UCSD-AML1 (cell line): ENCODE data around the gene RPRD1B.
"Not testable (repeated sequence)": the region's sequence is repeated elsewhere in the genome, so short reads cannot be mapped to it uniquely, and the experiment has no call there.

Experiments
- DNase-seq: peaks from one replicate; lab custom pipeline; 2025; ENCODE audit not compliant: unreplicated experiment; lab: John Stamatoyannopoulos, UW

RPRD1B gene

DNA sequence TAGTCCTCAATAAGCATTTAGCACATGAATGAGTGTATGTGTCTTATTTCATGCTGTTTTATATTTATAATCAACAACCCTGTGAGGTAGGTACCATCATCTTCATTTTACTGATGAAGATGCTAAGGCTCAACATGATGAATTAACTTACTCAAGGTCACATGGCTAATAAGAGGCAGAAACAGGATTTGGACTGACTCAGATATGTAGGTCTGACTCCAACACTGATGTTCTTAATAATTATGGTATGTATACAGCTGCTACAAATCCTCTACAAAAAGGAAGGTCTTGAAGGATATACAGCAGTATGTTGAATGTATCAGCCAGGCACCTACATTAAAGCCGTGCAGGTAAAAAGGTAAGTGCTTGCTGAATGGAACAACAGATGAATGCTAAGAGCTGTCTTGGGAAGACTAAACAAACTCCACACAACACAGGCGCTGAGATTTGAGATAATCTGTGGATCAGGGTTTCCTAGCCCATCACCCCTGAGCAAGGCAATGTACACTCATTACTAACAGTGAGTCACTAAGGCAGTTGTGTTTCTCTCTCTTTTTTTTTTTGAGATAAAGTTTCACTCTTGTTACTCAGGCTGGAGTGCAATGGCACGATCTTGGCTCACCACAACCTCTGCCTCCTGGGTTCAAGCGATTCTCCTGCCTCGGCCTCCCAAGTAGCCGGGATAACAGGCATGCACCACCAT is 32.2 kb upstream of the RPRD1B start:
- DNase-seq, result no peak

DNA sequence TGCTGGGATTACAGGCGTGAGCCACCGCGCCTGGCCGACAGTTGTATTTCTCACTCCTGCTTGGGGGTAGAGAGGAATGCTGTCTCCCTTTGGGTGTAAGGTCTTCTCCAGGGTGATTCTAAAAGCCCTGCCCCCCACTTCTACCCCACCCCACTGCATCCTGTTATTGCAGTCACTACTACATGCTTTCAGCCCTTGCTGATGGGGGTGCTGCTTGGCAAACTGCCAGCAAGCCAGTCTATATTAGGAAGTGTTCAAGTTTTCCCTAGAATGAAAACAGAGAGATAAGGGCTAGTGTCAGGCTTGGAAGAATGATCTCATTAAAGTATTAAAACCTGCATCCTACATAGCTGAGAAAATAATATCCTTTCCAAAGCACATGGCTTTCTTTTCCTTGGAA is 31.6 kb upstream of the RPRD1B start:
- DNase-seq, result no peak

DNA sequence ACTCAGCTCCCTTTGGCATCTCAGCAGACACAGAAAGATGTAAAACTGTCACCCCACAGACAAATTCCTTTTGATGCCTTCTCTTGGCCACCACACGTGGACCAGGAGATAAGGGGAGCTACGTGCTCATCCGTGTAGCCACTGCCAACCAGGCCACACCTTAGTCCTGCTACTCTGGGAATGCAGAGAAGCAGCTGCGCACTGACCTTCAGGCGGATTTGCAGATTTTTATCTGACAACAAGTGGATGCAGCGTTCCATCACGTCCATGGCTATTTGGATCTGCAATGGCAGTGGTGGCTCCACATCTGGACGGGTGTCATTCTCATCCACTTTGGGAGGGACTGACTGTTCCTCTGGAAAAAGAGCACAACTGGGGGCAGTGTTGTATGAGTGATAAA is 31.1 kb upstream of the RPRD1B start:
- no peak for DNase-seq

DNA sequence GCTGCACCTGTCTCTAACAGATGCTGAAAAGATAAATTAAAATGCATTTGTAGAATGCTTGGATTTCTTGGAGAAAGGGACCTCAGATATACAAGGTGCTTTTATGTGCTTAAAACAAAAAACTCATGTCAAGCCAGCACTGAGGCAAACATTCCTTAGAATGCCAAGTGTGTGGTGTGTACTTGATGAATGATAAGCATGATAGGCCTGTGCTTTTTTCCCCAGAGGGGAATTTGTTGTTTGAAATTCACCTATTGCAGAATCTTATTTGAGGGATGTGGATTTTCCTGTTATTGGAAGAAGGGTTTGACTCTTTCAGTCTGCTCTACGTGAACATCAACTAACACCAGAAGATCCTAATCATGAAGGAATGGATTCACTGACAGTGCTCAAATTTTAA is 29.1 kb upstream of the RPRD1B start:
- no peak for DNase-seq

DNA sequence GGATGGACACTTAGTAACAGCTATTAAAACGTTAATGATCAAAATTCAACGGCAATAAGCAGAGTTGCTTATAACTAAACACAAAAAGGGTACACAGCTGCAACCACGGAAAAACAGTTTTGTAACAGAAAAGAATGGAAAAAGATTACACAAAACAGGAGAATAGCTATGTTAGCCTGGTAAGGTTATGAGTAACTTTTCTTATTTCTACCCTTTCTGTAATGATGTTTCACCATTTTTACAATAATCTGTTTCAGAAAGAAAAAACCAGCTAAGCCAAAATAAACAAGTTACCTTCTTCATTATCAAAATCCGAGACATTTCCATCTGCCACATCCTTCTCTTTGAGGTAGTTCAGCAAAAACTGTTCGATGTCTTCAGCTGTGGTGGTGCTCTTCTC is 27.6 kb upstream of the RPRD1B start:
- no peak for DNase-seq

DNA sequence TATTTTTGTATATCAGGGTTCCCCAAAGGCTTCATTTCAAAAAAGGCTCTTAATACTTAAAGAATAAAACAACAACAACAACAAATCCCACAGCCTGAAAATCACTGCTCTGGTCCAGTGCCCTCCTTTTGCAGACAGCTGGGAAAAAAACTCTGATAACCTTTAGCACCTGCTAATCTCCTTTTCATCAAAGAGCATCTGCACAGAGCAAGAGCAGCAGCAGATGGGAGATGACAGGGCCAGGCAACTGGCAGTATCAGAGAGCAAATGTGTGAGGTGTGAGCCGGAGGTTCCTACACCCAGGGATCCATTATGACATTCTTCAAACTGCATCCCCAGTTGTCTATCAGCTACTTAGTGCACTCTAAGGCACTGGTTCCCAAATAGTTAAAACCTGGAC is 26.0 kb upstream of the RPRD1B start:
- DNase-seq, result no peak

DNA sequence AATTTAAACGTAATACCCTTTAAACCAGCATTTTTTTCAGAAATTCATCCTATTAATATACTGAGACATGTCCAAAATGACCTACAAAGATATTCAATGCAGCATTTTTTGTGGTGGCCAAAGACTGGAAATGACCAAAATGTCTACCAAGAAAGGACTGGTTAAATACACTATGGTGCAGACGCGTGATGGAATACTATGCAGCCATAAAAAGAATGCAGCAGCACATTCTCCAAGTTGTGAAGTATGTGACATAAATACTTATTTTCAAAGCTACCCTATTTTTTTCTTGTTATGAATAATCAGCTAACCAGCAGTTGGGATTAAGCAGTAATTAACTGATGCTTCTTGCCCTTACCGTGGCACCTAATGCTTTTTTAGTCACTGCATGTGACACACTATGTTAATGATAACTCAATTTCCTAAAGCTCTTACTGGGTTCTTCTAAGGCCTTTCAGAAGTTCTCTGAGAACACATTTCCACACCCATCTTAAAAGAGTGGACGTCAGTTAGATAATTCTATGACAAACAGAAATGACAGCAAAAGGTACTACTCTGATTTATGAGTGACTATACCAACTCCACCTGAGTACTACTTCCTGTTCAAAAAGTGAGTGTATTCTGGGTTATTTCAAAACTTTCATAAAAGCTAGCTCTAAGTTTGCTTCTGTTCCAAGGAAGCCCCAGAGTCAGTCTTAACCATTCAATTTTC is 25.2 kb upstream of the RPRD1B start:
- no peak for DNase-seq

DNA sequence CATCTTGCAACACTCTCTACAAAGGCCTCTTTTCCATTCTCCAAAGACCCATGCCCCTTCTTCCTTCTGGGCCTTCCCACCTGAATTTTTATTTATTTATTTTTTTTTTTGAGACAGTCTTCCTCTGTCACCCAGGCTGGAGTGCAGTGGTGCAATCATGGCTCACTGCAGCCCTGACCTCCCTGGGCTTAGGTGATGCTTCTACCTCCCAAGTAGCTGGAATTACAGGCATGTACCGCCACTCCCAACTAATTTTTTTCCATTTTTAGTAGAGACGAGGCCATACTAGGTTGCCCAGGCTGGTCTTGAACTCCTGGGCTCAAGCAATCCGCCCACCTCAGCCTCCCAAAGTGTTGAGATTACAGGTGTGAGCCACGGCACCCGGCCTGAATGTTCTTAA is 24.1 kb upstream of the RPRD1B start:
- not testable (repeated sequence) for DNase-seq

DNA sequence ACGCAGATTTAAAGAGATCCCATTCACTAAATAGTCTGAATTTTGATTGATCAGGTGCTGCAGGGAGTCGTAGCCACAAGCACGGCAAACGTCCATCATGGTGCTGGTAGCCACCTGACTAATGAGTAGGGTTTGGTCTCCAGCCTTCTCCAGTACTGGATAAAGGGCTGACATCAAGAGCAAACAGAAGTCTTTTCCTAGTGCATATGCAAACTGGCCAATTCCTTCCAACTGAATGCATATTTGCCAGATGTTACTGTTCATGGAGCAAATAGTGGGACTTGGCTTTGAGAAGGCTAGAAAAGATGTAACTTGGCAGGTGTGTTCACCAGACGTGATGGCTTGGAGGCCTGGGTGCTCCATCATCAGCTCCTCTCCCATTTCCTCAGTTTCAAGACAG is 21.9 kb upstream of the RPRD1B start:
- no peak for DNase-seq

DNA sequence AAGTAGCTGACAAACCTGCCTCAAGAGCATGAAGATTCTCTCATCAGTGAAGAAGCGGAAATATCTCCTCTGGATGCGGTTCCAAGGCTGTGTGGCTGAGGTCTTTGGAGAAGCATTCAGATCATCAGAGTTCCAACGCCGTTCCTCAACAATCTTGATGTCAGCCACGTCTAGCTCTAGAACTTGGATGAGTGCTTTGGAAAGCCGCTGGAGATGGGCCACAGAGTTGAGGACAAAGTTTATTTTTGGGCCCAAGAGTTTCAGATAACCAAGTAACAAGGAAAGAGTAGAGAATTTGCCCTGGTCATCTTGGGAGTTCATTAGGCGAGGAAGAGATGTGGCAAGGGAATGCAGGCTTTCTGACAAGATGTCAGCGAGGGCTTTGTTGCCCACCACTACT is 21.2 kb upstream of the RPRD1B start:
- no peak for DNase-seq

DNA sequence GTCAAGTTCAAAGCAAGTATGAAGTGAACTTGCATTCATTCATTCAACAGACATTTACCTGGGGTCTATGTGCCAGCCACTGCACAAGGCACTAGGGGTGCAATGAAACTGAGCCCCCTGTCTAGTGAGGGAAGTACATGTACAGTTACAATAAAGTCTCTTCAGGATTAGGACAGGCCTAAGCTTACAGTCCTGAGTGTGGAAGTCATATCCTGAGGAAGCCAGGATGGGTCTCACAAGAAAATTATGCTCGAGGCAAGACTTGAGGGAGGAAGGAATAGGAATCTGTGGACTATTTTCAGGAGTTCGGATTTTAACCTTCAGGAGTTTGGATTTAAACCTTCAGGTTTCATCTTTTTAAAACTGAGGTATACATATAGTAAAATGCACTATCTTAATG is 19.7 kb upstream of the RPRD1B start:
- no peak for DNase-seq

DNA sequence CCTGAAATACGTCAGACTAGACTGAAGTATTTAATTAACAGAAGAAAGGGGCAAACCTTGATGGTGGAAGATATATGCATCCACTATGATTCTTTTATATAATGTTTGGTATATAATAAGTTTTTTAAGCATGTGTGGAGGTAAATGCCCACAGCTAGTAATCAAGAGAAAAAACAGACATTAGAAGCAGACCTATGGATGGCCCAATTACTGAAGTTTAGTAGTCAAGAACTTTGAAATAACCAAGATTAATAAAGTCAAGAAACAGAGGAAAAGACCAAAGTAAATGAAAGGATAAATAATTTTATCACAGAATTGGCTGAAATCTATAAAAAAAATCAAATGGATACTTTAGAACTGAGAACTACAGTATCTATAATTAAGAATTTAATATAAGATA is 15.6 kb upstream of the RPRD1B start:
- DNase-seq, result no peak

DNA sequence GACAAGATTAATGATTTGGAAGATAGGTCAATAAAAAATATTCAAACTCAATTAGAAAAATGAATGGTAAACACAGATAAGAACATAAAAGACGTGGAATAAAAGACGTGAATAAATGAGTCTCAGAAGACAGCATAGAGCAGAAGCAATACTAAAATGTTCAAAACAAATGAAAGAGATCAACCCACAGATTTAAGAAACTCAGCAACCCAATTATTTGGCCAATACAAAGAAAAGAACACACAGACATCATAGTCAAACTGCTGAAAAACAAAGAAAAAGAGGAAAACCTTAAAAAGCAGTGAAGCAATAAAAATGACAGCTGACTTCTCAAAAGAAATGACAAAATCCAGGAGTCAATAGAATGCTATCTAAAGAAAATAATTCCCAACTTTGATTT is 15.2 kb upstream of the RPRD1B start:
- no peak for DNase-seq

DNA sequence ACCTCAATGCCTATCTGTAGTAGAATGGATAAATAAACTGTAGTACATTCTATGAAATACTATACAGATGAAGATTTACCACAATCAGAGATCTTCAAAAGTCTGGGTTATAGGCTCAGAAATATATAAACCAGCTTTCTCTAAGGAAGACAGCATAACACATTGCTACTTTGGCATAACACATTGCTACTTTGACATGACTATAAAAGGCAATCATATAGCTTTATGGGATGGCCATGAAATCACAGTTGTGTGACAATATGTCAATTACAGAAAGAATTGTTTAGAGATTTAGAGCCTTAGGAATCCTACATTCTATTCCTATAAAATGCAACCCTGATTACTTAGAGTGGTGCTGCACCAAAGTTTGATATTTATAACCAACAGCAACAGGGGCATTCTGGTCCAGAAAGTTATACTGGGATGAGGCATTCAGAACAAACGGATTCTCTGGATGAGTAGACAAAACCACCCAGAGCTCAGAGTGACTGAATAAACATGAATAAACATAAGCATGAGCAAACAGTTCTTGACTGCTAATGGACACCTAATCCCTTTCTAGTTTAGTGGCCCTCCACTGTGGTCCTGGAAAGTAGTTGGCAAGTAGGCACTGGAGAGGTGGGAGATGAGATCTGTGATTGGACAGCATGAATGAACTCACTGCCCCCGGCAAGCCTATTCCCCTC is 12.3 kb upstream of the RPRD1B start:
- DNase-seq, result no peak

DNA sequence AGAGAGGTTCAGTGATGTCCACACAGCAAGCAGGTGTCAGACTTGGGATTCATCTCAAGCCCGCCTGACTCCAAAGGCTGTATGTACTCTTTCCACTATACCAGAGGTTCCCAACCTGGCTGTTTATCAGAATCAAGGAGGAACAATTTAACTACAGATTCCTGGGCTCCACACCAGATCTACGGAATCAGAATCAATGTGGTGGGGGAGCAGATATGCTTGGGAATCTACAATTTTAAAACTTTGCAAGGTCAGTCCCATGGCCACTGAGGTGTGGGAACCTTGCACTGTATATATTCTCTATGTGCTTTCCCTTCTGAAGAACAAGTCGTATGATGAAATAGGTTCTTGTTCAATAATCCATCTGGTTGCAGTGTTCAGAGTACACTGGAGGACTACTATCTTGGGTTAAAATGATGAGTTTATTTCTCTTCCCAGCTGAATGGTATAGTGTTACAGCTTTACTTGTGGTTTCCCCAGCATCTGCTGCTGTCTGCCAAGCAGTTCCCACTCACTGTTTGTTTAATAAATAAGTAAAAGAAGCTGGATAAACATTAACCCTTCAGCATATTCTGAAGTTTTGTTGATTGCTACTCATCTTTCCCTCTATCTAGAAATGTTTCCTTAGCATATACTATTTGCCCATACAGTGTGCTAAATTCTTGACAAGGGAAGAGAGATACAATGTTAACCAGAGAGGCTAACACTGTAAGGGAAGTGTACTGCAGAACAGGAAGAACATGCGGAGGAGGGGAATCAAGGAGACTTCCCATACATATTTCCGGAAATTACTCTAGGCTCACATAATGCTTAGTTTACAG is 10.2 kb upstream of the RPRD1B start:
- DNase-seq, result no peak

DNA sequence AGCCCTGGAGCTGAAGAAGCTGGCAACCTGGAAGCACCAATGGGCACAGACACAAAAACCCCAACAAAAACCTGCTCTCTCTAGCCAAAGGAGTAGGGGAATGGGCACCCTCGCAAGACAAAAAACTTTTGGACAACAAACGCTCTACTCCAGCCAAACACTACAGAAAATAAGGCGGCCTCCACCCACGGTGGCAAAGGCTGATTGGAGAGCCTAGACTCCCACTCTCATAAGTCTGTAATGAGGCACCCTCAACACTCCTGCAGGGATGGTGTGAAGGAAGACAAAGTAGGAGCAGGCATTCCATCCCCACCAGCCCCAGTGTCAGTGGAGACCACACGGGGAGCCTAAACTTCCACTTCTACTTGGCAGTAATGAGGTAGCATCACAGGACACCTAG is 9.1 kb upstream of the RPRD1B start:
- no peak for DNase-seq

DNA sequence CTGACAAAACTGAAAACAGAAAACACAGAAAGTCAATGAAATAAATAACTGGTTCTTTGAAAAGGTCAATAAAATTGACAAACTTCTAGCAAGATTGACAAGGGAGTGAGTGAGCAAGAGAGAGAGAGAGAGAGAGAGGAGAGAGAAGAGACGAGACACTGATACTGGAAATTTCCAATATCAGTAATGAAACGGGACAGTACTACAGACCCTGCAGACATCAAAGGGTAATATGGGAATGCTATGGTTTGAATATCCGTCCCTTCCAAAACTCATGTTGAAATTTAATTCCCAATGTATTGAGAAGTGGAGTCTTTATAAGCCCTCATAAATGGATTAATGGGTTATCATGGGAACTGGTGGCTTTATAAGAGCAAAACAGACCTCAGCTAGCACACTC is 4.1 kb upstream of the RPRD1B start:
- no peak for DNase-seq

DNA sequence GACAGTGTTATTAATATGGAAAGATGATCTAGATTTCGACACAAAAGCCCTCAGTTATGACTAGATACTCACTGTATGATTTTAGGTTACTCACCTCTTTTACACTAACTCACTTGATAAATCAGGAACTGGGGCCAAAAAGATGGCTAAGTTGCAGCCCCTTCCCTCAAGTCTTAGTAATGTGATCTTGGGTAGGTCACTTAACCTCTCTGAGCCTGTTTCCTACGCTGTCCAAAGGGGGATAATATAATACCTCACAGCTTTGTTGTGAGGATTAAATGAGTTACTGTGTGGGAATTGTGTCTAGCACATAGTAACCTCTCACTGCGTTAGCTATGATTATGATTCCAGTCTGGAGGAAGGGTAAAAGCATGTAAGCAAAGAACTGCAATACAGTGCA is 1.6 kb upstream of the RPRD1B start:
- no peak for DNase-seq

DNA sequence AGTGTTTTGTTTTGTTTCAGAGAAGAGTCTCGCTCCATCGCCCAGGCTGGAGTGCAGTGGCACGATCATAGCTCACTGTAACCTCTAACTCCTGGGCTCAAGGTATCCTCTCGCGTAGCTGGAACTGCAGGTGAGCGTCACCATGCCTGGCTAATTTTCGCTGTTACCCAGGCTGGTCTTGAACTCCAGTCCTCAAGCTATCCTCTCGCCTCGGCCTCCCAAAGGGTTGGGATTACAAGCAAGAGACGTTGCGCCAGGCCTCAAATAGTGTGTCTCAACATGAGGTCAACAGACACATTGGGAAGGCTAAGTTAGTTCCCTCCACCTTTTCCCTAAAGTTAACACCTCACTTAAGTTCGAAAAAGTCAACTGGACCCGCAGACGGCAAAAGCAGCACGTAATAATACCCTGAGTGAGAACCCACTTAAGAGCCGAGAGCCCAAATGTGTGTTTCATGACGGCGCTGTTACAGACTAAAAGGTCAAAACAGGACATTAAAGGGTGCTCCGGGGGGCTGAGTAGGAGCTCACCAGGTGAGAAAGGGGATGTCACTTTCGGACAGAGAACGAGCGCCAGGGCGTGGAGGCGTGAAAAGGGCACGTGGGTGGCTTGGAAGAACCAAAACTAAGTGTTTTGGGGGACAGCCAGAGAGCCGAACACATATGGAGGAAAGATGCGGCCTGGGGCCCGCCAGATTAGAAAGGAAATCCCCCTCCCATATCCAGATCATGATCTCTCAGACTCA is 789 bp upstream of the RPRD1B start:
- no peak for DNase-seq

DNA sequence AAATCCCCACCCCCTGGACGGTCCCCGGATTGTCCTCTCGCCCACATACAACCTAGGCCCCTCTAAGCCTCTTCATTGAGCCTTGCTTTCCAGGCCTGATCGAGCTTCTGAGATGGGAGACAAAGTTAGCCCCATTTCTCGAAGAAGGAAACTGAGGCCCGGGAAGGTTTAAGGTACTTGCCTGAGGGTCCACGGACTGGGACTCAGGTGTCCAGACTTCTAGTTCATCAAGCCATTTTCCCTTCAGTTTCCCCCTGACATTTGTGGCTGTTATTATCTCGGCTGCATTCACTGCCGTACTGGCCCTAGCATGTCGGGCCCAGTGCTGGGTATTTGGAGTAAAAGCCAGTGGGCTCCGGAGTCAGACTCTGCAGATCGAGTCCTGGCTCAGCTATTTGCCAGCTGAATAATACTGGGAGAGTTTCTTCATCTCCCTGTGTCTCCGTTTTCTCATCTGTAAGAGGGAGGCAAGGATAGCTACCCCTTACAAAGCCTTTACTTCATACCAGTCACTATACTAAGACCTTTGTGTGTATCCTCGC is 633 bp downstream of the RPRD1B start:
- DNase-seq, result no peak

DNA sequence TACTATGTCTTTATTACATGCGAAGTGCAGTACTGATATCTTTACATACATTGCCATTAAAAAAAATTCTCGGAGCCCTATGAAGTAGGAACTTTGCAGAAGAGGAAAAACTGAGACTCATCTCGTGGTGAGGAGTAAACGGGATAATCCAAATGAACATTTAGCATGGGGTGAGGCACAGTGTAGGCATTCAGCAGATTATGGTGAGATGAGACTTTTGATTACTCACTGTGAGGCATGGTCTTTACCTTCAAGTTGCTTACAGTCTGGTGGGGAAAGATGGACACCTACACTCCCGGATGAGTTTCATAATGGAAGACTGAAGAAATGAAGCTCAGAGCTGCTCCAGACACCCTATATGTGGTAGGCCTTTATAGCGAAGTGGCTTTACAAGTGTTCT is 1.4 kb downstream of the RPRD1B start:
- DNase-seq, result no peak
